Type B pancreatic cell (in vitro differentiated cells): ENCODE measurements around the gene MYH10. TPM values are rescaled to one million over a fixed set of nuclear protein-coding genes. Genes with fewer than 3 reads are reported as not detected.

Source experiments
- DNase-seq: peaks from one replicate; pipeline ENCODE4 v3.0.0; 2021; ENCODE audit warnings: mixed read lengths; ENCODE audit not compliant: unreplicated experiment; ENCODE audit errors: extremely low spot score
- H3K27ac Mint-ChIP-seq: 2 replicates; pipeline ENCODE4 v1.8.0; 2021; ENCODE audit warnings: mild to moderate bottlenecking, mixed read lengths
- H3K27me3 Mint-ChIP-seq: 2 replicates; pipeline ENCODE4 v1.8.0; 2021; ENCODE audit warnings: mixed read lengths
- H3K36me3 Mint-ChIP-seq: 2 replicates; pipeline ENCODE4 v1.8.0; 2021; ENCODE audit warnings: mixed read lengths
- H3K4me1 Mint-ChIP-seq: one replicate; pipeline ENCODE4 v1.8.0; 2021; ENCODE audit warnings: mixed read lengths; ENCODE audit not compliant: unreplicated experiment
- H3K4me3 Mint-ChIP-seq: 2 replicates; pipeline ENCODE4 v1.8.0; 2021; ENCODE audit warnings: mild to moderate bottlenecking, mixed read lengths
- H3K9me3 Mint-ChIP-seq: 2 replicates; pipeline ENCODE4 v1.8.0; 2021; ENCODE audit warnings: mixed read lengths
- total RNA-seq: library from RNA; stranded (reverse); gene quantifications from 2 replicates; pipeline ENCODE4 v1.2.1, GENCODE V29; 2021; ENCODE audit warnings: low replicate concordance
- TF ChIP-seq, protein P1 (sequence below): fragments of 200-600 bp; sonication (generic); conservative IDR thresholded peaks from 2 replicates; pipeline ENCODE4 v1.5.0; 2021; ENCODE audit warnings: antibody characterized with exemption, mild to moderate bottlenecking

Gene MYH10
- total RNA-seq, 1 donor from 2014 or later = 254 TPM

DNA sequence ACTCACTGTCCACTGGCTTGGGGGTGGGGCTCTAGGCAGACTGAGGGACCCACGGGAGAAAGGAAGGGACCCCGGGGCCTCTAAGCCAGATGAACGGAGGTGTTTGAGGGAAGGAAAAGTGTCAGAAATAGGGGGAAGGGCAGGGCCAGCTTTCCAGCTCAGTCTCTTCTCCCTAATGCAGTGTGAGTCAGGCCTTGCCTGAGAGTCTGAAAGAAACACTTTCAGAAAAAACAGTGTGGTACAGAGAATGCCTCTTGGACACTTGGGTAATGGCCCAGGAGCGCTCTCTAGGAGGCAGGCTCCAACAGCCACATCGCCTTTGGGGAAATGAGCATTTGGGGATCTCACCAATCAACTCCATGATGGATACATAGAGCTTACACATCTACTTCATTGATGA lies 148.0 kb downstream of the MYH10 start:
- Mint-ChIP-seq H3K27ac (no peak overlapping the region), H3K36me3 (peaks cover 59% of the 10 kb centered on the region), H3K4me1 (no peaks in the 10 kb centered on the region), H3K9me3 (peaks cover 6% of the 10 kb centered on the region), H3K4me3 (no peak overlapping the region), H3K27me3 (no peaks in the 10 kb centered on the region)
- DNase-seq = no peak
- TF ChIP-seq, protein P1, sequence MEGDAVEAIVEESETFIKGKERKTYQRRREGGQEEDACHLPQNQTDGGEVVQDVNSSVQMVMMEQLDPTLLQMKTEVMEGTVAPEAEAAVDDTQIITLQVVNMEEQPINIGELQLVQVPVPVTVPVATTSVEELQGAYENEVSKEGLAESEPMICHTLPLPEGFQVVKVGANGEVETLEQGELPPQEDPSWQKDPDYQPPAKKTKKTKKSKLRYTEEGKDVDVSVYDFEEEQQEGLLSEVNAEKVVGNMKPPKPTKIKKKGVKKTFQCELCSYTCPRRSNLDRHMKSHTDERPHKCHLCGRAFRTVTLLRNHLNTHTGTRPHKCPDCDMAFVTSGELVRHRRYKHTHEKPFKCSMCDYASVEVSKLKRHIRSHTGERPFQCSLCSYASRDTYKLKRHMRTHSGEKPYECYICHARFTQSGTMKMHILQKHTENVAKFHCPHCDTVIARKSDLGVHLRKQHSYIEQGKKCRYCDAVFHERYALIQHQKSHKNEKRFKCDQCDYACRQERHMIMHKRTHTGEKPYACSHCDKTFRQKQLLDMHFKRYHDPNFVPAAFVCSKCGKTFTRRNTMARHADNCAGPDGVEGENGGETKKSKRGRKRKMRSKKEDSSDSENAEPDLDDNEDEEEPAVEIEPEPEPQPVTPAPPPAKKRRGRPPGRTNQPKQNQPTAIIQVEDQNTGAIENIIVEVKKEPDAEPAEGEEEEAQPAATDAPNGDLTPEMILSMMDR = no peak

- no peaks in the 10 kb centered on the region for H3K27me3 Mint-ChIP-seq
- TF ChIP-seq, protein P1 = no peak
- no peak overlapping the region for H3K27ac Mint-ChIP-seq
- peaks cover 52% of the 10 kb centered on the region for H3K36me3 Mint-ChIP-seq
- no peak overlapping the region for H3K4me3 Mint-ChIP-seq
- no peak for DNase-seq
- no peaks in the 10 kb centered on the region for H3K4me1 Mint-ChIP-seq
- peaks cover 6% of the 10 kb centered on the region for H3K9me3 Mint-ChIP-seq
Measured at GRCh38 chr17:8481703-8482102, 148.8 kb downstream of the MYH10 start.

DNA sequence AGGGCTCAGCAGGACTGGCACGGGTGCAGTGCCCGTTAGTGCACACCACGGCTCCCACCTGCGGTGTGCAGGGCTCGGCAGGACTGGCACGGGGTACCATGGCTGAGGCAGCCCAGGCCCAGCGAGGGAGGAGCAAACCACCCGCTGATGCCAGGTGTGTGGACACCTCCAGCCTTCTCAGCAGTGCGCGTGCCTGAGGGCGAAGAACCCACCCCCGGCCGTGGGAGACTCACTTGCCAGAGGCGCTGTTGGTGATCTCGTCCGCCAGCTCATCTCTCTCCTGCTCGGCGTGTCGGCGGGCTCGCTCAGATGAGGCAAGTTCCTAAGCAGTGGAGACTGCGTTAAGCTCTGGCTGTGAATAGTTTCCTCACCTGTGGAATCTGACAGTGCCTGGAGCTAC lies 149.4 kb downstream of the MYH10 start:
- no peak for DNase-seq
- H3K36me3 Mint-ChIP-seq = peaks cover 52% of the 10 kb centered on the region

DNA sequence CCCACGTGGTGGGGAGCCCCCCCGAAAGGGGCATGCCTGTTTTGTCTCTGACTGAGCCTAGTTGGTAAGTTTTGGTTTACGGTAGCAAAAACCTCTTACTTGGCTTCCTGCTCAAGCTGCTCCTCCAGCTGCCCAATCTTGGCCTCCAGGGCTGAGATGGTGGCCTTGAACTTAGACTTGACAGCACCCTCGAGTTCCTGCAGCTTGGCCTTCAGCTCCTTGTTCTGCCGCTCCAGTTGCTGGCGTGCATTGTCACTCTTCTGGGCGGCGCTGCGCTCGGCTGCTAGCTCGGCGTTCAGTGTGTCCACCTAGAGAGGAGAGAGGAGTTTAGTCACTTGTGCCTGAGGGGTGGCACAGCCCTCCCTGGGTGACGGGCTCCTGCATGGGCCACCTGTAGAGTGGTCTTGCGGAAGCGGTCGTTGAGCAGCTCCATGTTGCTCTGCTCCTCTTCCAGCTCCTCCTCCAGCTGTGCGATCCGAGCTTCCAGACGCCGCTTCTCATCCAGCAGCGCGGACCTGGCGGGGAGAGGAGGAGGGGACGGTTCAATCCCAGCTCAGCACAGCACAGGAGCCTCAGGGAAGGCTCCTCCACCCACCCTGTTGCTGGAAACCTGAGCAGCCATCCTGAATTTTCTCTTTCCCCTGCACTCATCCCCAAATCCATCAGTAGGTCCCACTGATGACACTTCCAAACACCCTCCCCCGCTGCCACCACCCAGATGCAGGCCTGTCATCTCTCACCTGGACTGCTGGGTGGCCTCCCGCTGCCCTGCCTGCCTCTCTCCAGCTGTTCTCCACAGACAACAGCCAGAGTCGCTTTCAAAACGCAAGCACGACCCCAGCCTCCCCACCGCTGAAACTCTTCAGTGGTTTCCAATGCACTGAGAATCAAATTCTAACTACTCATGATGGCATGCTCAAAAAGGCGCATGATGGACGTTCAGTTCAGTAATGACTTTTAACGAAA lies 150.2 kb downstream of the MYH10 start:
- DNase-seq = no peak
- TF ChIP-seq, protein P1 = no peak
- Mint-ChIP-seq H3K36me3 (peaks cover 52% of the 10 kb centered on the region), H3K4me1 (no peaks in the 10 kb centered on the region), H3K9me3 (peaks cover 6% of the 10 kb centered on the region), H3K27me3 (no peaks in the 10 kb centered on the region), H3K27ac (no peak overlapping the region), H3K4me3 (no peak overlapping the region)

More for the DNA sequence above, 149.4 kb downstream of the MYH10 start:
- H3K27ac Mint-ChIP-seq = peak overlapping the region; percentile 70
- H3K9me3 Mint-ChIP-seq = peaks cover 6% of the 10 kb centered on the region
- TF ChIP-seq, protein P1 = no peak
- H3K4me3 Mint-ChIP-seq = no peak overlapping the region
- no peaks in the 10 kb centered on the region for H3K27me3 Mint-ChIP-seq
- H3K4me1 Mint-ChIP-seq = no peaks in the 10 kb centered on the region

DNA sequence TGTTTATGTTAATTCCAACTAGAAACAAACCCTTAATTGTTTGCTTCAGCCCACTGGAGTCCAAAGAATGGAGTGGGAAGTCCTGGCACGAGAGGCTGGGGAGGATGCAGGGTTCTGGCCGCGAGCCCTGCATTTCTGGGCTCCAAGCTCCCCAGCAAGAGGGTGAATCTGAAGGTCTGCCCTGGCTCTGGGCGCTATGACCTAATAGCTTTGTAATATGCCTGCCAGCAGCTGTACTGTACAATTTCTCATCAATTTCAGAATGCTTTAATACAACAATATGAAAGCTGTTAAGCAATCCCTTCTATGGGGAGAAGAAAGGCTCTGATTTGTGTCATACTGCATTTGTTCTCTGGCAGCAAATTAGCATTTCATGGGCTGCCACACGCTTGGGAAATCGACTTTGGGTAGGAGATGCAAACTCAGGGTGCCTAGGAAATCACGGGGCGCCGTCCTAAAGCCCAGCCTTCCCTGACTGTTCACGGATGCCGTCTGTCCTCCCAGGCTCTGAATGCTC lies 151.0 kb downstream of the MYH10 start:
- Mint-ChIP-seq H3K4me1 (no peaks in the 10 kb centered on the region), H3K27me3 (no peaks in the 10 kb centered on the region), H3K4me3 (no peak overlapping the region), H3K9me3 (peaks cover under 1% of the 10 kb centered on the region), H3K27ac (no peak overlapping the region), H3K36me3 (peaks cover 50% of the 10 kb centered on the region)
- TF ChIP-seq, protein P1 = no peak
- peak; percentile 15 for DNase-seq
